HepG2 (cell line): ENCODE measurements around the gene KIF13A. TPM values are rescaled to one million over a fixed set of nuclear protein-coding genes. Genes with fewer than 3 reads are reported as not detected.

Experiments
- ATAC-seq: fragments of 200-7000 bp; cut with Tn5 transposase; 3 replicates; pipeline ENCODE4 v1.9.1; 2020; ENCODE audit warnings: mild to moderate bottlenecking, moderate library complexity
- BruUV-seq: library from RNA; stranded (reverse); fragments of 400-500 nt; replicated peaks from 2 replicates; lab custom pipeline; 2021; lab: Mats Ljungman, UMichigan
- CTCF ChIA-PET: fragments of 300-600 bp; formaldehyde crosslinking; extraction: SDS; loops from one replicate; lab custom pipeline; 2021; ENCODE audit warnings: low total read pairs, inconsistent platforms, low intra/inter-chr PET ratio; lab: Yijun Ruan, JAX
- POLR2A ChIA-PET: fragments of 350-600 bp; sonication (Branson Sonifier 250); formaldehyde crosslinking; loops from one replicate; lab custom pipeline; 2020; ENCODE audit warnings: antibody characterized with exemption, inconsistent platforms; lab: Yijun Ruan, JAX
- DNase-seq: peaks from one replicate; pipeline ENCODE4 v3.0.0-alpha.2; 2015; ENCODE audit warnings: low spot score
- FAIRE-seq: peaks from 3 replicates; lab custom pipeline; 2011; peaks lifted over from hg19 to GRCh38; lab: Jason Lieb, UNC
- H2AFZ ChIP-seq: one replicate; pipeline ENCODE4 v1.6.1; 2011; ENCODE audit warnings: low read length, inconsistent platforms
- H3K27ac ChIP-seq: fragments of 300-600 bp; 3 replicates; pipeline ENCODE4 v1.8.0; 2011; ENCODE audit warnings: mixed run types, mild to moderate bottlenecking, mixed read lengths, low read length, inconsistent platforms; ENCODE audit not compliant: insufficient read depth; ENCODE audit errors: extremely low read length
- H3K27me3 ChIP-seq, 2 experiments: fragments of 200-600 bp in 1 of 2; 2 replicates in 1 of 2; 3 replicates in 1 of 2; pipeline versions ENCODE4 v1.6.0 to v1.8.0; 2011; ENCODE audit warnings: low read length in 2 of 2, mild to moderate bottlenecking in 2 of 2, moderate library complexity in 2 of 2, inconsistent platforms in 1 of 2; ENCODE audit not compliant: insufficient read depth in 2 of 2, control insufficient read depth in 1 of 2
- H3K36me3 ChIP-seq, 2 experiments: fragments of 200-600 bp in 1 of 2; replicated peaks in 1 of 2; 2 replicates in 1 of 2; 3 replicates in 1 of 2; pipeline versions ENCODE4 v1.5.1 to v1.8.0; 2011; ENCODE audit warnings: low read length in 2 of 2, inconsistent platforms in 1 of 2; ENCODE audit not compliant: insufficient read depth in 2 of 2, control insufficient read depth in 1 of 2
- H3K4me1 ChIP-seq: 2 replicates; pipeline ENCODE4 v1.5.1; 2012; ENCODE audit warnings: low read length, inconsistent platforms; ENCODE audit not compliant: insufficient read depth
- H3K4me2 ChIP-seq: 2 replicates; pipeline ENCODE4 v1.6.0; 2011; ENCODE audit warnings: low read depth, low read length, inconsistent platforms
- H3K4me3 ChIP-seq, 3 experiments: fragments of 200-600 bp in 1 of 3; sonication (generic), shearing (Covaris generic) in 1 of 3; replicated peaks in 1 of 3; 2 replicates each; pipeline ENCODE4 v1.5.1; 2011 to 2016; ENCODE audit warnings: low read length in 3 of 3, inconsistent platforms in 2 of 3, low read depth in 2 of 3, mild to moderate bottlenecking in 2 of 3, control low read depth in 1 of 3, mixed read lengths in 1 of 3; ENCODE audit not compliant: insufficient read depth in 1 of 3
- H3K79me2 ChIP-seq: one replicate; pipeline ENCODE4 v1.6.1; 2011; ENCODE audit warnings: low read length, inconsistent platforms; ENCODE audit not compliant: insufficient read depth
- H3K9ac ChIP-seq: 2 replicates; pipeline ENCODE4 v1.6.0; 2011; ENCODE audit warnings: mild to moderate bottlenecking, low read depth, low read length, inconsistent platforms; ENCODE audit not compliant: insufficient read depth
- H3K9me3 ChIP-seq: 2 replicates; pipeline ENCODE4 v1.5.1; 2012; ENCODE audit warnings: mild to moderate bottlenecking, low read length
- H4K20me1 ChIP-seq: 2 replicates; pipeline ENCODE4 v1.6.0; 2011; ENCODE audit warnings: inconsistent platforms, mild to moderate bottlenecking, low read length, moderate library complexity; ENCODE audit not compliant: insufficient read depth
- FOSL2 ChIP-seq: sonication (generic); formaldehyde crosslinking; IDR thresholded peaks from 2 replicates; pipeline ENCODE4 v1.4.0; 2020; ENCODE audit warnings: missing genetic modification reagents
- NPAS2 ChIP-seq: sonication (generic); formaldehyde crosslinking; IDR thresholded peaks from 2 replicates; pipeline ENCODE4 v1.8.0; 2022; ENCODE audit warnings: mild to moderate bottlenecking, missing genetic modification reagents, borderline replicate concordance
- SP2 ChIP-seq: sonication (generic); formaldehyde crosslinking; IDR thresholded peaks from 2 replicates; pipeline ENCODE4 v1.5.1; 2020; ENCODE audit warnings: mild to moderate bottlenecking, missing genetic modification reagents
- THRA ChIP-seq: sonication (generic); formaldehyde crosslinking; IDR thresholded peaks from 2 replicates; pipeline ENCODE4 v1.4.0; 2020; ENCODE audit warnings: missing genetic modification reagents, borderline replicate concordance
- ZNF512 ChIP-seq: sonication (generic); formaldehyde crosslinking; IDR thresholded peaks from 2 replicates; pipeline ENCODE4 v1.4.0; 2020; ENCODE audit warnings: mild to moderate bottlenecking, missing genetic modification reagents
- ZNF660 ChIP-seq: sonication (generic); formaldehyde crosslinking; IDR thresholded peaks from 2 replicates; pipeline ENCODE4 v1.5.1; 2020; ENCODE audit warnings: mild to moderate bottlenecking, low read depth, missing genetic modification reagents, borderline replicate concordance
- ZNF784 ChIP-seq: sonication (generic); formaldehyde crosslinking; IDR thresholded peaks from 2 replicates; pipeline ENCODE4 v1.5.1; 2020; ENCODE audit warnings: missing genetic modification reagents, mild to moderate bottlenecking, borderline replicate concordance
- ZNF883 ChIP-seq: sonication (generic); formaldehyde crosslinking; IDR thresholded peaks from 2 replicates; pipeline ENCODE4 v1.5.1; 2020; ENCODE audit warnings: mild to moderate bottlenecking, missing genetic modification reagents; ENCODE audit errors: not compliant biosample characterization
- WGBS: methylation state at CpG from one replicate; pipeline ENCODE4 v1.1.6; 2017; ENCODE audit warnings: low lambda C conversion rate; 5-methylcytosine and 5-hydroxymethylcytosine counted together
- in situ Hi-C: cut with HindIII; loops from 2 replicates; pipeline ENCODE4 v1.10.0; 2017; ENCODE audit warnings: low pct_unique_long_range_greater_than_20kb; ENCODE audit not compliant: extremely low pct_ligation_motif_present
- intact Hi-C: fragments of 100-400 bp; cut with micrococcal nuclease; formaldehyde crosslinking; loops from one replicate; pipeline ENCODE4 v1.10.0; 2022; ENCODE audit not compliant: unreplicated experiment
- polyA plus RNA-seq, 8 experiments: library from polyadenylated mRNA; depleted of rRNA in 3 of 8; stranded (reverse) in 7 of 8; unstranded in 1 of 8; fragments of >200 nt; fragmentation: Illumina TruSeq in 4 of 8; extraction: Trizol in 4 of 8; gene quantifications; 2 replicates each; pipeline versions ENCODE4 v1.2.1 to v1.2.3, GENCODE V29; 2011 to 2016; ENCODE audit warnings: low read depth in 4 of 8, missing spikeins in 1 of 8, mixed read lengths in 1 of 8; ENCODE audit not compliant: insufficient read depth in 1 of 8
- total RNA-seq, 5 experiments: library from RNA; depleted of rRNA; stranded (reverse); fragments of >200 nt; fragmentation: Illumina TruSeq; extraction: Trizol; gene quantifications; 2 replicates each; pipeline ENCODE4 v1.2.3, GENCODE V29; 2016; ENCODE audit warnings: low read depth in 1 of 5

Gene KIF13A
- total and polyA plus RNA-seq, 2 of the 13 experiments (the other 11 are each of a cell fraction or from before 2014, with no cell fraction given), result 21.1 to 37.2 TPM

GRCh38 chr6:17716221-17716620, 271.2 kb downstream of the KIF13A start (continued):
- TF ChIP-seq ZNF784 (CRISPR knock-in tag), result no peak
- TF ChIP-seq SP2, result no peak
- TF ChIP-seq NPAS2 (CRISPR knock-in tag), result no peak
- no peak for TF ChIP-seq ZNF883 (CRISPR knock-in tag)
- TF ChIP-seq THRA (CRISPR knock-in tag), result no peak

GRCh38 chr6:17714879-17715851, 272.3 kb downstream of the KIF13A start:
- no peaks in the 10 kb centered on the region for H3K9me3 ChIP-seq
- H3K27ac ChIP-seq, result no peak overlapping the region
- no peak overlapping the region for H2AFZ ChIP-seq
- H3K9ac ChIP-seq, result no peak overlapping the region
- ChIA-PET POLR2A (interaction anchor here (0.8 to 2.9 kb wide), 3 partner anchors 10 to 29 kb away, joined by 3 to 11 read pairs (median 7); no protein-coding TSS in a partner anchor), CTCF (no interaction called here)
- TF ChIP-seq ZNF660 (CRISPR knock-in tag) (no peak), FOSL2 (CRISPR knock-in tag) (peak; percentile 81), ZNF512 (CRISPR knock-in tag) (0 out of 2 replicates have a peak, but pooled peaks have one; percentile 27)
- H3K36me3 ChIP-seq, result no peaks in the 10 kb centered on the region
- WGBS, result 50% methylated on average over 10 of the region's 10 CpGs
- intact Hi-C loops, result no loop called here
- no TSS peak for BruUV-seq
- peaks cover 50% of the 10 kb centered on the region for H3K4me1 ChIP-seq
- DNase-seq, result no peak
- no peaks in the 10 kb centered on the region for H3K79me2 ChIP-seq
- no peak overlapping the region; the same call in 1 of the 2 replicates for H3K4me2 ChIP-seq
- in situ Hi-C loops, result no loop called here
- H3K27me3 ChIP-seq, result no peaks in the 10 kb centered on the region
- no peak; the same call in 2 of the 3 replicates for ATAC-seq
- H4K20me1 ChIP-seq, result no peaks in the 10 kb centered on the region
- no peak for FAIRE-seq
- no peak overlapping the region for H3K4me3 ChIP-seq
